Ascending aorta (tissue), 2 donors: Measurements from ENCODE around the gene MAPK4. TPM values are rescaled to one million over a fixed set of nuclear protein-coding genes. Genes with fewer than 3 reads are reported as not detected.

Experiments
- DNase-seq, 2 donors: peaks; one replicate each; pipeline ENCODE4 v3.0.0-alpha.2; 2019; ENCODE audit warnings: low spot score in 2 of 2
- H3K27ac ChIP-seq, 2 donors: fragments of 200-600 bp; sonication (generic); one replicate each; pipeline ENCODE4 v1.5.1; 2016 to 2017; ENCODE audit warnings: mild to moderate bottlenecking in 1 of 2
- H3K27me3 ChIP-seq: fragments of 200-600 bp; sonication (generic); one replicate; pipeline ENCODE4 v1.5.1; 2017
- H3K36me3 ChIP-seq, 2 donors: fragments of 200-600 bp; sonication (generic); one replicate each; pipeline ENCODE4 v1.5.1; 2016
- H3K4me1 ChIP-seq, 2 donors: fragments of 200-600 bp; sonication (generic); one replicate each; pipeline ENCODE4 v1.5.1; 2016 to 2017; ENCODE audit warnings: mild to moderate bottlenecking in 1 of 2
- H3K4me3 ChIP-seq, 2 donors: fragments of 200-600 bp; sonication (generic); one replicate each; pipeline ENCODE4 v1.5.1; 2016 to 2017; ENCODE audit warnings: mild to moderate bottlenecking in 1 of 2
- H3K9me3 ChIP-seq, 2 donors: fragments of 200-600 bp; sonication (generic); one replicate each; pipeline ENCODE4 v1.5.1; 2016
- CTCF ChIP-seq, 3 experiments: fragments of 200-600 bp in 2 of 3; fragments of 450-650 bp in 1 of 3; sonication (generic) in 2 of 3; IDR thresholded peaks; one replicate each; pipeline ENCODE4 v1.5.1; 2016 to 2019; ENCODE audit warnings: antibody characterized with exemption in 3 of 3, mild to moderate bottlenecking in 1 of 3, moderate library complexity in 1 of 3
- intact Hi-C: fragments of 100-400 bp; cut with DNase I; formaldehyde crosslinking; loops from one replicate; pipeline ENCODE4 v1.15.1; 2023
- total RNA-seq: library from RNA; depleted of rRNA; stranded (reverse); fragments of >200 nt; gene quantifications from one replicate; pipeline ENCODE4 v1.1.0, GENCODE V29; 2016

The MAPK4 gene
- total RNA-seq, 1 donor from 2014 or later = 1.2 TPM

- no peaks in the 10 kb centered on the region for H3K36me3 ChIP-seq
- no peaks in the 10 kb centered on the region for H3K4me1 ChIP-seq
- DNase-seq = no peak
- no peaks in the 10 kb centered on the region for H3K27me3 ChIP-seq
- intact Hi-C loops = no loop called here
- H3K4me3 ChIP-seq = no peak overlapping the region
- TF ChIP-seq CTCF (IDR thresholded peaks at IDR 0.05) = no peak
- no peaks in the 10 kb centered on the region for H3K9me3 ChIP-seq
- H3K27ac ChIP-seq = no peak overlapping the region
Observed at GRCh38 chr18:50689578-50689977, 129.7 kb downstream of the MAPK4 start.

GRCh38 chr18:50694147-50694546 lies 134.3 kb downstream of the MAPK4 start:
- Histone ChIP-seq H3K27me3 (no peaks in the 10 kb centered on the region), H3K4me1 (no peaks in the 10 kb centered on the region), H3K4me3 (no peak overlapping the region), H3K36me3 (no peaks in the 10 kb centered on the region), H3K9me3 (no peaks in the 10 kb centered on the region), H3K27ac (no peak overlapping the region)
- intact Hi-C loops = no loop called here
- TF ChIP-seq CTCF (IDR thresholded peaks at IDR 0.05) = no peak
- DNase-seq = no peak

- Histone ChIP-seq H3K36me3 (no peaks in the 10 kb centered on the region), H3K9me3 (no peaks in the 10 kb centered on the region), H3K4me1 (no peaks in the 10 kb centered on the region), H3K27ac (no peak overlapping the region), H3K4me3 (no peak overlapping the region), H3K27me3 (no peaks in the 10 kb centered on the region)
- intact Hi-C loops = no loop called here
- DNase-seq = no peak
- TF ChIP-seq CTCF (IDR thresholded peaks at IDR 0.05) = no peak
Observed at GRCh38 chr18:50695431-50696176, 135.7 kb downstream of the MAPK4 start.

GRCh38 chr18:50696436-50696835 lies 136.5 kb downstream of the MAPK4 start:
- Histone ChIP-seq H3K9me3 (no peaks in the 10 kb centered on the region), H3K27me3 (no peaks in the 10 kb centered on the region), H3K4me3 (no peak overlapping the region), H3K27ac (no peak overlapping the region), H3K4me1 (no peaks in the 10 kb centered on the region), H3K36me3 (no peaks in the 10 kb centered on the region)
- no peak for DNase-seq
- no peak for TF ChIP-seq CTCF (IDR thresholded peaks at IDR 0.05)
- intact Hi-C loops = no loop called here

GRCh38 chr18:50696929-50697328 lies 137.0 kb downstream of the MAPK4 start:
- intact Hi-C loops = no loop called here
- Histone ChIP-seq H3K36me3 (no peaks in the 10 kb centered on the region), H3K27me3 (no peaks in the 10 kb centered on the region), H3K27ac (no peak overlapping the region), H3K9me3 (no peaks in the 10 kb centered on the region), H3K4me3 (no peak overlapping the region), H3K4me1 (no peaks in the 10 kb centered on the region)
- no peak for TF ChIP-seq CTCF (IDR thresholded peaks at IDR 0.05)
- no peak for DNase-seq

GRCh38 chr18:50697509-50697908 lies 137.6 kb downstream of the MAPK4 start:
- H3K4me1 ChIP-seq = no peaks in the 10 kb centered on the region
- intact Hi-C loops = no loop called here
- no peak overlapping the region for H3K4me3 ChIP-seq
- no peak overlapping the region for H3K27ac ChIP-seq
- no peaks in the 10 kb centered on the region for H3K36me3 ChIP-seq
- DNase-seq = no peak
- TF ChIP-seq CTCF (IDR thresholded peaks at IDR 0.05) = no peak
- H3K27me3 ChIP-seq = no peaks in the 10 kb centered on the region
- no peaks in the 10 kb centered on the region for H3K9me3 ChIP-seq
